ENCODE results near the gene PHLDB1. TPM values are rescaled to one million over a fixed set of nuclear protein-coding genes. Genes with fewer than 3 reads are reported as not detected.
A peak's percentile ranks its signal among the peaks of the same experiment; 100 is the strongest.
"Not testable (repeated sequence)": the region's sequence is repeated elsewhere in the genome, so short reads cannot be mapped to it uniquely, and the experiment has no call there.

PHLDB1 gene
- total and polyA plus RNA-seq, 7 donors, result 12.6 to 45.8 (median 27.7) TPM

DNA sequence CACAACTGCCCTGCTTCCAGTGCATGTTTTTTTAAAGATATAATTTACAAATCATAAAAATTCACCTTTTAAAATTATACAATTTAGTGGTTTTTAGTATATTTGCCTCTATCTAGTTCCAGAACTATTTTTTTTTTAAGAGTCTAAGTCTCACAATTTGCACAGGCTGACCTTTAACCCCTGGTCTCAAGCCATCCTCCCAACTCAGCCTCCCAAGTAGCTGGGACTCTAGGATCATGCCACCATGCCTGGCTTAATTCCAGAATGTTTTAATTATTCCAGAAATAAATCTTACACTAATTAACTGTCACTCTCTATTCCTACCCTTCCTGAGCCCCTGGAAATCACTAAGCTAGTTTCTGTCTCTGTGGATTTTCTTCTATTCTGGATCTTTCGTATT is 36.6 kb upstream of the PHLDB1 start:
- no peak overlapping the region for H3K4me3 ChIP-seq
- no peak overlapping the region for H3K27ac ChIP-seq
- no peak for ATAC-seq

DNA sequence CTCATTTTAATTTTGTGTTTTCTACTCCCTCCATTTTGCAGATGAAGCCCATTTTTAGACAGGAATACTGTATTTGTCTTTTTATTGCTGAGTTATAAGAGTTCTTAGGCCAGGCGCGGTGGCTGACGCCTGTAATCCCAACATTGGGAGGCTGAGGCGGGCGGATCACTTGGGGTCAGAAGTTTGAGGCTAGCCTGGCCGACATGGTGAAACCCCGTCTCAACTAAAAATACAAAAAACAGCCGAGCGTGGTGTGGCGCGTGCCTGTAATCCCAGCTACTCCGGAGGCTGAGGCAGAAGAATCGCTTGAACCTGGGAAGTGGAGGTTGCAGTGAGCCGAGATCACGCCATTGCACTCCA is 35.7 kb upstream of the PHLDB1 start:
- intact Hi-C loops (cut with DNase I); H3K9me3 ChIP-seq; H3K27me3 ChIP-seq (ENCODE audit: insufficient read depth in 3 of 3, low read length in 2 of 3); H3K36me3 ChIP-seq (ENCODE audit: insufficient read depth in 1 of 2, low read depth in 1 of 2): not testable (repeated sequence)
- Histone ChIP-seq H3K4me1 (peaks cover 40% of the 10 kb centered on the region), H3K27ac (peak overlapping the region; percentile 100), H3K4me3 (peak overlapping the region; percentile 99)
- peak; percentile 13 to 54 (median 26) for ATAC-seq
- peak in 1 of 2 donors; percentile 54 for DNase-seq
- 7 to 15% (median 12%) methylated on average over 15 of the region's 15 CpGs for WGBS, 3 donors

More for the DNA sequence above, 36.6 kb upstream of the PHLDB1 start:
- H3K4me1 ChIP-seq, result peaks cover 31% of the 10 kb centered on the region
- no peaks in the 10 kb centered on the region for H3K27me3 ChIP-seq (ENCODE audit: insufficient read depth in 3 of 3, low read length in 2 of 3)
- no peak for DNase-seq
- TF ChIP-seq, protein P1, sequence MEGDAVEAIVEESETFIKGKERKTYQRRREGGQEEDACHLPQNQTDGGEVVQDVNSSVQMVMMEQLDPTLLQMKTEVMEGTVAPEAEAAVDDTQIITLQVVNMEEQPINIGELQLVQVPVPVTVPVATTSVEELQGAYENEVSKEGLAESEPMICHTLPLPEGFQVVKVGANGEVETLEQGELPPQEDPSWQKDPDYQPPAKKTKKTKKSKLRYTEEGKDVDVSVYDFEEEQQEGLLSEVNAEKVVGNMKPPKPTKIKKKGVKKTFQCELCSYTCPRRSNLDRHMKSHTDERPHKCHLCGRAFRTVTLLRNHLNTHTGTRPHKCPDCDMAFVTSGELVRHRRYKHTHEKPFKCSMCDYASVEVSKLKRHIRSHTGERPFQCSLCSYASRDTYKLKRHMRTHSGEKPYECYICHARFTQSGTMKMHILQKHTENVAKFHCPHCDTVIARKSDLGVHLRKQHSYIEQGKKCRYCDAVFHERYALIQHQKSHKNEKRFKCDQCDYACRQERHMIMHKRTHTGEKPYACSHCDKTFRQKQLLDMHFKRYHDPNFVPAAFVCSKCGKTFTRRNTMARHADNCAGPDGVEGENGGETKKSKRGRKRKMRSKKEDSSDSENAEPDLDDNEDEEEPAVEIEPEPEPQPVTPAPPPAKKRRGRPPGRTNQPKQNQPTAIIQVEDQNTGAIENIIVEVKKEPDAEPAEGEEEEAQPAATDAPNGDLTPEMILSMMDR (IDR thresholded peaks at IDR 0.05), result no peak
- 93 to 100% (median 100%) methylated on average over 1 of the region's 1 CpG for WGBS, 3 donors
- H3K9me3 ChIP-seq, result no peaks in the 10 kb centered on the region
- intact Hi-C loops (cut with DNase I), result no loop called here
- no peaks in the 10 kb centered on the region for H3K36me3 ChIP-seq (ENCODE audit: insufficient read depth in 1 of 2, low read depth in 1 of 2)

DNA sequence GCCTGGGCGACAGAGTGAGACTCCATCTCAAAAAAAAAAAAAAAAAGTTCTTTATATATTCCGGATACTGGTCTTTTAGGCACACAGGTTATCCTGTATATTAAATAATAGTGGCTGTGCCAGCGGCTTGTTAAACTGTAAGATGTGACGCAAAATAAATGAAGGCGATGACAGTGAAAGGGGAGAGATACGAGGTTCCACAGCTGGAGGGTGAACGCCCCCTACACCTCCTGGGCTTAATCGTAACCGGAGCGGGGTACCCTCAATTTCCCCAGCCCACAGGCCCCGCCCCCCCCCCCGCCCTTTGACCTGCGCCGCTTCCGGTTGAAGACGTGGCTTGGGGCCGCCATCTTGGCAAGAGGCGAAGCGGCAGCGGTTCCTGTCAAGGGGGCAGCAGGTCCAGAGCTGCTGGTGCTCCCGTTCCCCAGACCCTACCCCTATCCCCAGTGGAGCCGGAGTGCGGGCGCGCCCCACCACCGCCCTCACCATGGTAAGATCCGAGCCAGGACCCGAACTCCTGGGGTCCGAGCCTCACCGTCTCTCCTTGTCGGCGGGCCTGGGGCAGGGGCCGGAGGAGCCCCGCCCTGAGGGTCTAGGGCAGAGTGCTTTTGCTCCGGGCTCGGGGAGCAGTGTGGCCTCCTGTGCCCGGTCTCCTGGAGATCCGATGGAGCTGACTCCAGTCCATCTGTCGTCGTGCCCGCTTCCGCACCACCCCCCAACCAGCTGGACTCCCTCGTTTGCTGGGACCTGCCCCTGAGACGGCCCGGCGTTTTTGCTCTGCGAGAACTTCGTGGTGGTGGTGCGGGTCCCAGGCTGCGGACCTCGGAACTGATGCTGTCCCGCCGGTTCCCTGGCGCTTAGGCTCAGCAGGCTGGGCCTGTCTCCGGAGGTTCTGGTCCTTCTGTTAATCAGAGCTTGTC is 35.1 kb upstream of the PHLDB1 start, which contains the start of gene ARCN1:
Gene ARCN1, plus strand, starts transcription at position 349 of the 920 bp plus-strand sequence. Its CDS starts 139 bp downstream, at position 488.
- intact Hi-C loops (cut with DNase I), result no loop called here
- H3K9me3 ChIP-seq, result no peaks in the 10 kb centered on the region
- DNase-seq (peak; percentile 78 to 91), ATAC-seq (peak; percentile 86 to 94 (median 88))
- H3K27ac ChIP-seq, result peak within 1 kb of the TSS; percentile 100
- peaks cover 44% of the 10 kb centered on the region for H3K4me1 ChIP-seq
- TF ChIP-seq, protein P1 (IDR thresholded peaks at IDR 0.05), result no peak
- peak within 1 kb of the TSS; percentile 99 for H3K4me3 ChIP-seq
- no peaks in the 10 kb centered on the region for H3K36me3 ChIP-seq (ENCODE audit: insufficient read depth in 1 of 2, low read depth in 1 of 2)
- 0 to 1% (median 1%) methylated on average over 47 to 55 of the region's 55 CpGs for WGBS, 3 donors
- no peaks in the 10 kb centered on the region for H3K27me3 ChIP-seq (ENCODE audit: insufficient read depth in 3 of 3, low read length in 2 of 3)

DNA sequence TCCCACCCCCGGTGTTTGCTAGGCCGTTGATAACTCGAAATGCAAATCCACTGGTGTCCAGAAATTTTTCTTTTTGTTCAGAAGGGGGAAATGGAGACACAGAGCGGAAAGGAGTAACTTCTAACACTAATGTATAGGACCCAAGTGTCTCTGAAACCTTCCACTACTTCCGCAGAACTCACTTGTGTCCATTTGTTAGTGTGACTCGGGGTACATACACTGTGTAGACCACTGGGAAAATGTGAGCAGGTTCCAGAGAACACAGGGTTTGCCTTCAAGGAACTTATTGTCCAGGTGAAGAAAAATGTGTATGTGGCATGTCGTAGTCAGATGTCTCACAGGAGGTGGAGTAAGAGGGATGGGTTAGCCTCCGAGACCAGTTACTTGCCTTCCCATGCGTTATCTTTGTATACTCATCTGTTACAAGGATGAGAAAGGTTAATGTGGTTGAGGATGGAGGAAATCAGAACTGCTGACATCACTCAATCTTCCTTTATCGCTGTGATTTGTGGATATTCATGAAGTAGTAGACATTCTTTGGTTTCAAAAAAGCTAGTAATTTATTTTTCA is 34.3 kb upstream of the PHLDB1 start:
- ATAC-seq, result peak; percentile 10 to 32 (median 15)
- peaks cover 50% of the 10 kb centered on the region for H3K4me1 ChIP-seq
- H3K36me3 ChIP-seq (ENCODE audit: insufficient read depth in 1 of 2, low read depth in 1 of 2), result no peaks in the 10 kb centered on the region
- 1 to 5% (median 1%) methylated on average over 10 of the region's 10 CpGs for WGBS, 3 donors
- peak overlapping the region; percentile 99 for H3K4me3 ChIP-seq
- H3K27ac ChIP-seq, result peak overlapping the region; percentile 100
- no peaks in the 10 kb centered on the region for H3K27me3 ChIP-seq (ENCODE audit: insufficient read depth in 3 of 3, low read length in 2 of 3)
- H3K9me3 ChIP-seq, result no peaks in the 10 kb centered on the region
- intact Hi-C loops (cut with DNase I), result no loop called here
- no peak for DNase-seq
- TF ChIP-seq, protein P1 (IDR thresholded peaks at IDR 0.05), result no peak

DNA sequence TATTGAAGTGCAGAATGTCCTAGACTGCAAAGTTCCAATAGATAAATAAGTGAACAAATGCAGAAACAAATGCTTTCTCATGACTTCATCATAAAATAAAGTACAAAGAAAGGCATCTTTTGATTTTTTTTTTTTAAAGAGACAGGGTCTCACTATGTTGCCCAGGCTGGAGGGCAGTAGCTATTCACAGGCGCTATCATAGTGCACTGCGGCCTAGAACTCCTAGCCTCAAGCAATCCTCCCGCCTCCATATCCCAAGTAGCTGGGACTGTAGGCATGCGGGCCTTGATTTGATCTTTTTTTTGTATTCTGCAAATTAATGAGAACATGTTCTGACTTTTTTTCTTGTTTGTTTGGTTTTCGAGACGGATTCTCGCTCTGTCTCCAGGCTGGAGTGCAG is 32.8 kb upstream of the PHLDB1 start:
- intact Hi-C loops (cut with DNase I), result no loop called here
- no peaks in the 10 kb centered on the region for H3K27me3 ChIP-seq (ENCODE audit: insufficient read depth in 3 of 3, low read length in 2 of 3)
- H3K9me3 ChIP-seq, result no peaks in the 10 kb centered on the region
- peak overlapping the region; percentile 99 for H3K4me3 ChIP-seq
- H3K36me3 ChIP-seq (ENCODE audit: insufficient read depth in 1 of 2, low read depth in 1 of 2), result no peaks in the 10 kb centered on the region
- H3K4me1 ChIP-seq, result peaks cover 62% of the 10 kb centered on the region
- WGBS, 3 donors, result 85 to 94% (median 87%) methylated on average over 7 of the region's 7 CpGs
- ATAC-seq (no peak), DNase-seq (no peak)
- TF ChIP-seq, protein P1 (IDR thresholded peaks at IDR 0.05), result no peak
- H3K27ac ChIP-seq, result no peak overlapping the region

DNA sequence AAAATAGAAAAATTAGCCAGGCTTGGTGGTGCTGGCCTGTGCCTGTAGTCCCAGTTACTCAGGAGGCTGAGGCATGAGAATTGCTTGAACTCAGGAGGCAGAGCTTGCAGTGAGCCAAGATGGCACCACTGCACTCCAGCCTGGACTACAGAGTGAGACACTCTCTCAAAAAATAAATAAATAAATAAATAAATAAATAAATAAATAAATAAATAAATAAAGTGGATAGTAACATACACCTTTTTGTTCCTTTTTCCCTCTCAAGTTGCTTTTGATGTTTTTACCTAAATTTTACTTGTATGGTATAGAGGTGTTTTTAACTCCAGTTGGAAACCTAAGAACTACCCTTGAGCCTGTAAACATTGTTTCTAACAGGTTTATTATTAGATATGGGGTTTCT is 29.4 kb upstream of the PHLDB1 start:
- Histone ChIP-seq H3K36me3 (ENCODE audit: insufficient read depth in 1 of 2, low read depth in 1 of 2) (peaks cover 3 to 16% of the 10 kb centered on the region in 2 donors), H3K4me1 (peaks cover 65% of the 10 kb centered on the region)
- intact Hi-C loops (cut with DNase I); H3K27me3 ChIP-seq (ENCODE audit: insufficient read depth in 3 of 3, low read length in 2 of 3); H3K4me3 ChIP-seq; H3K9me3 ChIP-seq; H3K27ac ChIP-seq; ATAC-seq; DNase-seq: not testable (repeated sequence)
